ENCODE measurements around the gene ACSL3. TPM values are rescaled to one million over a fixed set of nuclear protein-coding genes. Genes with fewer than 3 reads are reported as not detected.

The ACSL3 gene
- polyA plus RNA-seq, 6 donors from 2014 or later, result 20.1 to 36.4 (median 29.2) TPM

DNA sequence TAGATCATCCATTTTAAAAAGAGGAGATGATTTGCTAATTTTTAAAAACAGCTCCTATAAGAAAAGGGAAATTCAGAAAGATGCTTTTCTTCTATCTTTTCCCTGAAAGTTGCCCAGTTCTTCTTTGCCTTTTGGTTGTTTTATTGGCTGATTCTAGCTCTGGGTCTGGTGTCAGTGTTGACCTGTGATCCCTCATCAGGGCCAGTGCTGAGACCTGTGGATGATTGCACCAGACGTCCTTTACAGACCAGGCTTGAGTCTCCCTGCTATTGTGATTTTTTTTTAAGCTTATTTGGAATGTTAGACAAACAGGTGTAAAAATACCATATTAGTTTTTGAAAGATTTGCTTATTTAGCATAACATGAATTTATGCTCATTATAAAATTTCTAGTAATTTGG lies 88.2 kb downstream of the ACSL3 start:
- DNase-seq (no peak), ATAC-seq (ENCODE audit: low read depth in 2 of 2) (no peak)
- peaks cover 0 to 7% of the 10 kb centered on the region in 2 donors for H3K36me3 Mint-ChIP-seq
- H3K27me3 Mint-ChIP-seq, result peaks cover 0 to 11% (median 2%) of the 10 kb centered on the region in 3 donors
- no peak overlapping the region for H3K27ac Mint-ChIP-seq
- H3K9me3 Mint-ChIP-seq, result peaks cover 0 to 7% (median 3%) of the 10 kb centered on the region in 7 donors
- no peaks in the 10 kb centered on the region for H3K4me1 Mint-ChIP-seq
- H3K4me3 Mint-ChIP-seq, result no peak overlapping the region

GRCh38 chr2:222949690-222950323 lies 89.0 kb downstream of the ACSL3 start:
- DNase-seq (no peak), ATAC-seq (ENCODE audit: low read depth in 2 of 2) (no peak)
- Mint-ChIP-seq H3K4me1 (no peaks in the 10 kb centered on the region), H3K36me3 (peaks cover 0 to 7% of the 10 kb centered on the region in 2 donors), H3K27me3 (peaks cover 0 to 18% (median 10%) of the 10 kb centered on the region in 3 donors), H3K4me3 (no peak overlapping the region), H3K27ac (no peak overlapping the region), H3K9me3 (peaks cover 0 to 7% (median 3%) of the 10 kb centered on the region in 7 donors)

DNA sequence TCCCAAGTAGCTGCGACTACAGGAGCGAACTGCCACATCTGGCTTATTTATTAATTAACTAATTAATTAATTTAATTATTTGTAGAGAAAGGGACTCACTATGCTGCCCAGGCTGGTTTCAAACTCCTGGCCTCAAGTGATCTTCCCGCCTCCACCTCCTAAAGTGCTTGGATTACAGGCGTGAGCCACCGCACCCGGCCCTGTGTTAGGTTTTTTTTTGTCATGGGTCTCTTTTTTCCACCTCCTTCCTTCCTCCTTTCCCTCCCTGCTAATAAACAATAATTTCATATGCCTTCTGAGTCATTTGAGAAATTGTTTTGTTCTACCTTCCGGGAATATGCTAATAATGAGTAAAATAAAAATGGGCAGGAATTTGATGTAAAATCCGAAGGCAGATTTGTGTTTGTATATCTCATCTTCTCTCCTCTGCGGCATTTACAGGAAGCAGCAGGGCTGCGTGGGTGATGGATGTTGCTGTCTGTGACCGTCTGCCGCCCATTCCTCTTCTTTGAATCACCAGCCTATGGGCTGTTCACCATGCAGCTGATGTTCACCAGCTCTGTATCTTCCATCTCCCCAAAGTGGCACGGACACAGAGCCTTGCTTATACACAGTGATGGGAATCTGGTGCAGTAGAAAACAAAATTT lies 89.9 kb downstream of the ACSL3 start:
- H3K9me3 Mint-ChIP-seq, result peaks cover 0 to 7% (median 3%) of the 10 kb centered on the region in 7 donors
- H3K27ac Mint-ChIP-seq, result peak overlapping the region in 2 of 6 donors; percentile 20 to 42
- no peak overlapping the region for H3K4me3 Mint-ChIP-seq
- H3K4me1 Mint-ChIP-seq, result no peaks in the 10 kb centered on the region
- no peak for ATAC-seq (ENCODE audit: low read depth in 2 of 2)
- DNase-seq, result no peak
- peaks cover 2 to 18% (median 10%) of the 10 kb centered on the region in 3 donors for H3K27me3 Mint-ChIP-seq
- H3K36me3 Mint-ChIP-seq, result peaks cover 0 to 7% of the 10 kb centered on the region in 2 donors

- H3K9me3 Mint-ChIP-seq, result peaks cover 0 to 7% (median 3%) of the 10 kb centered on the region in 7 donors
- H3K4me3 Mint-ChIP-seq, result no peak overlapping the region
- DNase-seq, result no peak
- H3K36me3 Mint-ChIP-seq, result peaks cover 0 to 7% of the 10 kb centered on the region in 2 donors
- H3K27me3 Mint-ChIP-seq, result peaks cover 4 to 18% (median 14%) of the 10 kb centered on the region in 3 donors
- no peaks in the 10 kb centered on the region for H3K4me1 Mint-ChIP-seq
- no peak overlapping the region for H3K27ac Mint-ChIP-seq
- ATAC-seq (ENCODE audit: low read depth in 2 of 2), result no peak
Observed at GRCh38 chr2:222952204-222952603, 91.4 kb downstream of the ACSL3 start.

DNA sequence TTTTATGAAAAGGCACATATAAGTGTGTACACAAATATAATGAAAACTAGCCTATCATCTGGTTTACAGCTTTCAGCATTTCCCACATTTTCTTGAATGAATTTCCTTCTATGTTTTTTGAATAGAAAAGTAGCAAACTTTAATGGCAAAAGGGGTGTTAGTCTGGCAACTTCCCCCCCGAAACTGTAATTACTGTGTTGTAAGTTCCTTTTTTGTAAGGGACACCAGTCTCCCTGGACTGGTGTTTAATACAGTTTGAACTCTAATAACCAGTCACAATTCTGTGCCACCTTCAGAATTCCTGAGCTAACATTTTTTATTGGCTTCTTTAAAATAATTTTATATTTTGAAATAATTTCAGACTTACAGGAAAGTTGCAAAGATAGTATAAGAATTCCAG lies 94.2 kb downstream of the ACSL3 start:
- DNase-seq (no peak), ATAC-seq (ENCODE audit: low read depth in 2 of 2) (no peak)
- Mint-ChIP-seq H3K4me3 (no peak overlapping the region), H3K27me3 (peaks cover 6 to 32% (median 28%) of the 10 kb centered on the region in 3 donors), H3K9me3 (peaks cover 0 to 7% (median 3%) of the 10 kb centered on the region in 7 donors), H3K4me1 (no peaks in the 10 kb centered on the region), H3K27ac (no peak overlapping the region), H3K36me3 (peaks cover 0 to 7% of the 10 kb centered on the region in 2 donors)

DNA sequence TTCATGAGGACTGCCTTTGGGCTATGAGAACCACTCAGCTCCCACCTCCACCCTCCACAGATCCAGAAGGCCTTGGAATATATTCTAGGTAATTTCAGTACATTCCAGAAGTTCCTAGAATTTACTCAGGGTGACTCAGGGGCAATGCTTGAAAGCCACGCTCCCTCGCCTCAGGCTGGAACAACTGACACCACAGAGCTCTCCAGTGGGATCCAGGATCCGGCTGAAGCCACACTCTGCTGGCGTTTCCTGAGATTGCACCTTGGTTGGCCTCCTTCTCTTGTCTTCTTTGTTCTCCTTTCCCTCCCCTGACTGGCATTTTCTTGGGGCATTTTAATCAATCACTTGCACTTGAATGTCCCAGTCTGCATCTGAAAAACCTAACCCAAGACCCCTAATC lies 98.5 kb downstream of the ACSL3 start:
- peaks cover 21 to 40% (median 37%) of the 10 kb centered on the region in 3 donors for H3K27me3 Mint-ChIP-seq
- H3K4me1 Mint-ChIP-seq, result no peaks in the 10 kb centered on the region
- no peak overlapping the region for H3K27ac Mint-ChIP-seq
- DNase-seq, result no peak
- no peak overlapping the region for H3K4me3 Mint-ChIP-seq
- no peak for ATAC-seq (ENCODE audit: low read depth in 2 of 2)
- H3K36me3 Mint-ChIP-seq, result no peaks in the 10 kb centered on the region
- peaks cover 0 to 4% (median 0%) of the 10 kb centered on the region in 7 donors for H3K9me3 Mint-ChIP-seq

GRCh38 chr2:222960126-222960525 lies 99.3 kb downstream of the ACSL3 start:
- Mint-ChIP-seq H3K4me3 (no peak overlapping the region), H3K36me3 (no peaks in the 10 kb centered on the region), H3K4me1 (no peaks in the 10 kb centered on the region), H3K27ac (no peak overlapping the region), H3K27me3 (peaks cover 21 to 36% (median 32%) of the 10 kb centered on the region in 3 donors), H3K9me3 (peaks cover 0 to 4% (median 0%) of the 10 kb centered on the region in 7 donors)
- DNase-seq (no peak), ATAC-seq (ENCODE audit: low read depth in 2 of 2) (no peak)

- Mint-ChIP-seq H3K36me3 (no peaks in the 10 kb centered on the region), H3K4me1 (no peaks in the 10 kb centered on the region), H3K27ac (no peak overlapping the region), H3K4me3 (no peak overlapping the region), H3K27me3 (peaks cover 26 to 52% (median 41%) of the 10 kb centered on the region in 3 donors), H3K9me3 (peaks cover 0 to 4% (median 0%) of the 10 kb centered on the region in 7 donors)
- DNase-seq (no peak), ATAC-seq (ENCODE audit: low read depth in 2 of 2) (no peak)
Observed at GRCh38 chr2:222963641-222964040, 102.8 kb downstream of the ACSL3 start.

- Mint-ChIP-seq H3K4me3 (no peak overlapping the region), H3K36me3 (no peaks in the 10 kb centered on the region), H3K27ac (no peak overlapping the region), H3K4me1 (no peaks in the 10 kb centered on the region), H3K9me3 (peaks cover 0 to 4% (median 0%) of the 10 kb centered on the region in 7 donors), H3K27me3 (peaks cover 26 to 46% (median 32%) of the 10 kb centered on the region in 3 donors)
- DNase-seq, result no peak
- ATAC-seq (ENCODE audit: low read depth in 2 of 2), result no peak
Observed at GRCh38 chr2:222964376-222965031, 103.7 kb downstream of the ACSL3 start.

DNA sequence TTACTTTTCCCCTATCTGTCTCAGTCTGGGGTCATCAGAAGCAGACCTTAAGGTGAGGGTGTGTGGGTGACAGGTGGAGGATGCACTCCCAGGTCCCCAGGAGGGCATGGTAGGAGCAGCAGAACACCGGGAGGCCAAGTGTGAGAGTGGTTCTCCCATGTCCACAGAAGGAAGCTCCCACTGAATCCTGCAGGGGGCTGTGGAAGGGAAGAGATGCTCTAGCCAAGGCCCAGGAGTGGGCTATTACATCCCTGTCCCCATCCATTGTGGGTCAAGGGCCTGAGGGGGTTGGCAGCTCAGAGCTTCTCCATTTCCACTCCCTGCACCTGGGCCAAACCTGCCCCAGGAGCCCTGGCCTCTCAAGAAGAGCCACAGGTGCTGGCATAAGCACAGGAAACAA lies 104.7 kb downstream of the ACSL3 start:
- peaks cover 0 to 4% (median 0%) of the 10 kb centered on the region in 7 donors for H3K9me3 Mint-ChIP-seq
- no peak overlapping the region for H3K4me3 Mint-ChIP-seq
- H3K27ac Mint-ChIP-seq, result no peak overlapping the region
- no peak for DNase-seq
- no peaks in the 10 kb centered on the region for H3K4me1 Mint-ChIP-seq
- no peak for ATAC-seq (ENCODE audit: low read depth in 2 of 2)
- H3K27me3 Mint-ChIP-seq, result peaks cover 18 to 41% (median 22%) of the 10 kb centered on the region in 3 donors
- no peaks in the 10 kb centered on the region for H3K36me3 Mint-ChIP-seq

- no peak for DNase-seq
- Mint-ChIP-seq H3K9me3 (no peaks in the 10 kb centered on the region), H3K27ac (no peak overlapping the region), H3K36me3 (no peaks in the 10 kb centered on the region), H3K27me3 (peaks cover 9 to 26% (median 13%) of the 10 kb centered on the region in 3 donors), H3K4me3 (no peak overlapping the region), H3K4me1 (no peaks in the 10 kb centered on the region)
- ATAC-seq (ENCODE audit: low read depth in 2 of 2), result no peak
Observed at GRCh38 chr2:222968550-222969155, 107.8 kb downstream of the ACSL3 start.

GRCh38 chr2:222969491-222969890 lies 108.7 kb downstream of the ACSL3 start:
- DNase-seq (no peak), ATAC-seq (ENCODE audit: low read depth in 2 of 2) (no peak)
- Mint-ChIP-seq H3K27ac (no peak overlapping the region), H3K27me3 (peaks cover 9 to 24% (median 13%) of the 10 kb centered on the region in 3 donors), H3K4me1 (no peaks in the 10 kb centered on the region), H3K36me3 (no peaks in the 10 kb centered on the region), H3K4me3 (no peak overlapping the region), H3K9me3 (no peaks in the 10 kb centered on the region)

DNA sequence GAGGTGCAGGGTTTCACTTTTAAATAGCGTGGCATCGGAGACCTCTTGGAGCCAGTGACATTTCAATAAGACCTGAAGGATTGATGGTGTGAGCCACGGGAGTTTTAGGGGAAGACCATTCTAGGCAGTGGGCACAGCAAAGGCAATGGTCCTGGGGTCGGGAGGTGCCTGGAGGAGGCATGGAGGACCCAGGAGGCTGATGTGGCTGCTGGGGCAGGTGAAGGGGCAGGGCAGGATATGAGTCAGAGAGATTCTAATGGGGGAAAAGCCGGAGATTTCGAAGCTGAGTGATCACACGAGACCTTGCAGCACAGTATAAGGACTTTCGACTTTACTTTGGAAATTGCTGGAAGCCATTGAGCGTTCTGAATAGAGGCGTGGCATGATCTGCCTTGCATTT lies 111.6 kb downstream of the ACSL3 start:
- ATAC-seq (ENCODE audit: low read depth in 2 of 2) (no peak), DNase-seq (no peak)
- H3K27me3 Mint-ChIP-seq, result peaks cover 6 to 24% (median 12%) of the 10 kb centered on the region in 3 donors
- no peaks in the 10 kb centered on the region for H3K4me1 Mint-ChIP-seq
- no peaks in the 10 kb centered on the region for H3K9me3 Mint-ChIP-seq
- no peak overlapping the region for H3K27ac Mint-ChIP-seq
- H3K4me3 Mint-ChIP-seq, result no peak overlapping the region
- no peaks in the 10 kb centered on the region for H3K36me3 Mint-ChIP-seq
